Fibroblast of lung (primary cell): Measurements from ENCODE around the gene PCK2. TPM values are rescaled to one million over a fixed set of nuclear protein-coding genes. Genes with fewer than 3 reads are reported as not detected.
A peak's percentile ranks its signal among the peaks of the same experiment; 100 is the strongest.

Experiments used
- DNase-seq, 2 donors: peaks; one replicate each; pipeline versions ENCODE4 v3.0.0 to v3.0.0-alpha.2; 2010; ENCODE audit warnings: low read depth in 2 of 2
- H2AFZ ChIP-seq: 2 replicates; pipeline ENCODE4 v1.5.1; 2012; ENCODE audit warnings: low read length, control low read depth, inconsistent platforms
- H3K27ac ChIP-seq: 2 replicates; pipeline ENCODE4 v1.5.1; 2011; ENCODE audit warnings: low read length, control low read depth; ENCODE audit not compliant: insufficient read depth
- H3K27me3 ChIP-seq: 2 replicates; pipeline ENCODE4 v1.5.1; 2011; ENCODE audit warnings: mild to moderate bottlenecking, low read length; ENCODE audit not compliant: control insufficient read depth, insufficient read depth
- H3K36me3 ChIP-seq: 2 replicates; pipeline ENCODE4 v1.5.1; 2011; ENCODE audit warnings: low read length; ENCODE audit not compliant: control insufficient read depth, insufficient read depth
- H3K4me1 ChIP-seq: 2 replicates; pipeline ENCODE4 v1.5.1; 2011; ENCODE audit warnings: low read length; ENCODE audit not compliant: control insufficient read depth, insufficient read depth; ENCODE audit errors: extremely low read depth
- H3K4me2 ChIP-seq: 2 replicates; pipeline ENCODE4 v1.5.1; 2011; ENCODE audit warnings: low read length, control low read depth; ENCODE audit not compliant: insufficient read depth; ENCODE audit errors: extremely low read depth
- H3K4me3 ChIP-seq, 4 experiments: fragments of 200-600 bp in 1 of 4; sonication (generic) in 1 of 4; replicated peaks in 1 of 4; 2 replicates each; pipeline ENCODE4 v1.5.1; 2011 to 2016; ENCODE audit warnings: low read length in 4 of 4, low read depth in 3 of 4, mild to moderate bottlenecking in 3 of 4, control low read depth in 2 of 4, inconsistent platforms in 1 of 4, mixed read lengths in 1 of 4; ENCODE audit not compliant: insufficient read depth in 1 of 4; ENCODE audit errors: control extremely low read depth in 1 of 4
- H3K79me2 ChIP-seq: 2 replicates; pipeline ENCODE4 v1.5.1; 2012; ENCODE audit warnings: mild to moderate bottlenecking, low read length, inconsistent platforms; ENCODE audit not compliant: control insufficient read depth, insufficient read depth
- H3K9ac ChIP-seq: 2 replicates; pipeline ENCODE4 v1.5.1; 2011; ENCODE audit warnings: mild to moderate bottlenecking, low read length, control low read depth; ENCODE audit not compliant: insufficient read depth
- H3K9me3 ChIP-seq: 2 replicates; pipeline ENCODE4 v1.5.1; 2012; ENCODE audit warnings: low read depth, low read length; ENCODE audit not compliant: control insufficient read depth, insufficient read depth
- H4K20me1 ChIP-seq: 2 replicates; pipeline ENCODE4 v1.5.1; 2011; ENCODE audit warnings: low read length; ENCODE audit not compliant: control insufficient read depth, insufficient read depth; ENCODE audit errors: extremely low read depth
- EZH2 ChIP-seq: IDR thresholded peaks from 2 replicates; pipeline ENCODE4 v1.5.1; 2012; ENCODE audit warnings: low read length, control low read depth, mild to moderate bottlenecking; ENCODE audit errors: missing control alignments
- polyA plus RNA-seq, 2 donors: library from polyadenylated mRNA; depleted of rRNA in 1 of 2; stranded (reverse) in 1 of 2; unstranded in 1 of 2; fragments of >200 nt; gene quantifications; 2 replicates each; pipeline ENCODE4 v1.2.1, GENCODE V29; 2011 to 2012; ENCODE audit warnings: missing spikeins in 1 of 2
- total RNA-seq: library from RNA; depleted of rRNA; stranded (reverse); fragments of >200 nt; gene quantifications from 2 replicates; pipeline ENCODE4 v1.2.1, GENCODE V29; 2014
- TF ChIP-seq, protein P1 (sequence below), 2 donors: IDR thresholded peaks in 1 of 2; conservative IDR thresholded peaks in 1 of 2; 1 replicate in 1 of 2; 2 replicates in 1 of 2; pipeline ENCODE4 v1.5.1; 2011 to 2012; ENCODE audit warnings: low read length in 2 of 2, control low read depth in 1 of 2, inconsistent platforms in 1 of 2, low read depth in 1 of 2, mild to moderate bottlenecking in 1 of 2

The PCK2 gene
- total and polyA plus RNA-seq, 2 donors (not counting 1 experiment from before 2014, with no cell fraction given): 15.9 to 71.3 TPM

DNA sequence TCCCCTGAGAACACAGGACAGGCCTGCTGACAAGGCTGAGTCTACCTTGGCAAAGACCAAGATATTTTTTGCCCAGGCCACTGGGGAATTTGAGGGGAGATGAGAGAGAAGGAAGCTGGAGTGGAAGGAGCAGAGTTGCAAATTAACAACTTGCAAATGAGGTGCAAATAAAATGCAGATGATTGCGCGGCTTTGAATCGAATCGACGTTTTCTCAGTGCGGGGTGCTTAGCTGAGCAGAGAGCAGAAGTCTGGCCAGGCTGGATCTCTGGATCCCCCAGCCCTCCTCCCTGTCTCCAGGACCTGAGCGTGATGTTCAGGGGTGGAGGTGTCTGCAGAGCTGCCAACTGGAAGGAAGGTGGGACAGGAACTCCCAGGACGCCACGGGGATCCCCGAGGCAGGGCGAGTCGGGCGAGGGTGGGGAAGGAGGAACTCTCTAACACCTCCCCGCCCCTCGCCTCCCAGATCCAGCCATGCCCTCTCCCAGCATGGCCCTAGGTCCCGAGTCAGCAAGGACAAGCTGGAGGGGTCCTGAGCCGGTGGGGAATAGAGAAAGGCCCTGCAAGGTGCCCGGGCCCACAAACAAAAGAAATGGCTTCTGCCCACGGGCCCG, 42.8 kb upstream of the PCK2 start:
- peak overlapping the region in 3 of 4 experiments; percentile 46 to 59 (median 54) for H3K4me3 ChIP-seq

DNA sequence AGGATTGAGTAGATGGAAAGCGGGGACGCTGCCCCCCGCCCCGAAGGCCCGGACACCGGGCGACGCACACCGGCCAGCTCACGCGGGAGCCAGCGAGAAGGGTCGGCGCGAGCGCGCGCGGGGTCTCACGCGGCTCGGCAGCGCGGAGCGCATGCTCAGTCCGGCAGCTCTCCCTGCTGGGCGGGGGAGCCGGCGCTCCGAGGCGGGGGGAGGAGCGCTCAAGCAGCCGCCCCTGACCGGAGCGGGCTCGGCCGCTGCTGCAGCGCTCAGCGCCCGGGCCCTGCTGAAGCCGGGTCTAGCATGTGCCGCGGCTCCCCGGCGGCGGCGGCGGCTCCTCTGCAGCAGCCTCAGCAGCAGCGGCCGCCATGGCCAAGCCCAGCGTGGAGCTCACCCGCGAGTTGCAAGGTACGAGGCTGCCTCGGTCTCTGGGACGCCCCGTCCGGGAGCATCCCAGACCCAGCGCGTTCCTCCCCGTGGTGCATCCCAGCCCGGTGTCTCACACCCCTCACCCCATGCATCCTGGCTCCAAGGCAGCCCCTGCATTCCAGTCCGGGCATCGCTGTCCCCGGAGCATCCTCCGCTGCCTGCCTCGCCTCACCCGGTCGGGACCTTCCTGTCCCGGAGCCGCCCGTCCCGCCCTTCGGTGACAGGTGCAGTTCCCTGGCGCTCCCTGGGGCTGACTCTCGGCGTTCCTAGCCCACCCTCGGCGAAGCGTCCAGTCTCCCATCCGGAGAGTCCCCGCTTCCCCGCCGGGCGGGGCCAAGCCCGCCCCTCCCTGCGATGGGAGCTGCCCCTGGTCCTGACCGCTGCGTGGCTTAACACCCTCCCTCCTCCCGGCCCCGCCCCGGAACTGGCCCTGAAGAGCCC, 42.1 kb upstream of the PCK2 start, which contains the start of gene CARMIL3:
CARMIL3 (plus strand) TSS at position 221 of the 867 bp plus-strand sequence; CDS start at position 366, 145 bp downstream.
- TF ChIP-seq EZH2: no peak
- TF ChIP-seq, protein P1, sequence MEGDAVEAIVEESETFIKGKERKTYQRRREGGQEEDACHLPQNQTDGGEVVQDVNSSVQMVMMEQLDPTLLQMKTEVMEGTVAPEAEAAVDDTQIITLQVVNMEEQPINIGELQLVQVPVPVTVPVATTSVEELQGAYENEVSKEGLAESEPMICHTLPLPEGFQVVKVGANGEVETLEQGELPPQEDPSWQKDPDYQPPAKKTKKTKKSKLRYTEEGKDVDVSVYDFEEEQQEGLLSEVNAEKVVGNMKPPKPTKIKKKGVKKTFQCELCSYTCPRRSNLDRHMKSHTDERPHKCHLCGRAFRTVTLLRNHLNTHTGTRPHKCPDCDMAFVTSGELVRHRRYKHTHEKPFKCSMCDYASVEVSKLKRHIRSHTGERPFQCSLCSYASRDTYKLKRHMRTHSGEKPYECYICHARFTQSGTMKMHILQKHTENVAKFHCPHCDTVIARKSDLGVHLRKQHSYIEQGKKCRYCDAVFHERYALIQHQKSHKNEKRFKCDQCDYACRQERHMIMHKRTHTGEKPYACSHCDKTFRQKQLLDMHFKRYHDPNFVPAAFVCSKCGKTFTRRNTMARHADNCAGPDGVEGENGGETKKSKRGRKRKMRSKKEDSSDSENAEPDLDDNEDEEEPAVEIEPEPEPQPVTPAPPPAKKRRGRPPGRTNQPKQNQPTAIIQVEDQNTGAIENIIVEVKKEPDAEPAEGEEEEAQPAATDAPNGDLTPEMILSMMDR (conservative IDR thresholded peaks at IDR 0.05 in 1 of 2, IDR thresholded peaks at IDR 0.05 in 1 of 2; ENCODE audit: low read depth in 1 of 2, low read length in 2 of 2): no peak
- peak; percentile 34 to 41 for DNase-seq
- H3K9ac ChIP-seq: peak within 1 kb of the TSS; percentile 42

More for the DNA sequence above, 42.8 kb upstream of the PCK2 start:
- H3K4me2 ChIP-seq: peak overlapping the region; percentile 91
- H3K27me3 ChIP-seq: peaks cover 19% of the 10 kb centered on the region
- no peaks in the 10 kb centered on the region for H3K9me3 ChIP-seq
- H3K36me3 ChIP-seq: no peaks in the 10 kb centered on the region
- no peak for TF ChIP-seq EZH2
- TF ChIP-seq, protein P1 (conservative IDR thresholded peaks at IDR 0.05 in 1 of 2, IDR thresholded peaks at IDR 0.05 in 1 of 2; ENCODE audit: low read depth in 1 of 2, low read length in 2 of 2): no peak
- peak overlapping the region; percentile 46 for H2AFZ ChIP-seq
- H4K20me1 ChIP-seq: no peaks in the 10 kb centered on the region
- H3K27ac ChIP-seq: no peak overlapping the region
- no peaks in the 10 kb centered on the region for H3K4me1 ChIP-seq
- no peaks in the 10 kb centered on the region for H3K79me2 ChIP-seq
- DNase-seq: no peak
- peak overlapping the region; percentile 42 for H3K9ac ChIP-seq

More for the DNA sequence above, 42.1 kb upstream of the PCK2 start, which contains the start of gene CARMIL3:
- Histone ChIP-seq H3K79me2 (no peaks in the 10 kb centered on the region), H3K4me3 (peak within 1 kb of the TSS; percentile 38 to 59 (median 50)), H3K27me3 (peaks cover 19% of the 10 kb centered on the region), H2AFZ (peak within 1 kb of the TSS; percentile 55), H3K4me2 (peak within 1 kb of the TSS; percentile 91), H3K4me1 (no peaks in the 10 kb centered on the region), H3K27ac (no peak within 1 kb of the TSS), H4K20me1 (no peaks in the 10 kb centered on the region), H3K36me3 (no peaks in the 10 kb centered on the region), H3K9me3 (no peaks in the 10 kb centered on the region)
